A673 (cell line): ENCODE measurements around the gene SEPTIN10. TPM values are rescaled to one million over a fixed set of nuclear protein-coding genes. Genes with fewer than 3 reads are reported as not detected.
A peak's percentile ranks its signal among the peaks of the same experiment; 100 is the strongest.

Experiments
- BruUV-seq: library from RNA; stranded (reverse); fragments of 400-500 nt; replicated peaks from 2 replicates; lab custom pipeline; 2021; lab: Mats Ljungman, UMichigan
- CTCF ChIA-PET: fragments of 300-600 bp; sonication (Branson Sonifier 250); formaldehyde crosslinking; loops from one replicate; lab custom pipeline; 2022; ENCODE audit warnings: antibody characterized with exemption; lab: Charles Lee
- POLR2A ChIA-PET: fragments of 300-600 bp; sonication (Branson Sonifier 250); formaldehyde crosslinking; loops from one replicate; lab custom pipeline; 2022; ENCODE audit warnings: antibody characterized with exemption; ENCODE audit not compliant: low non-redundant PET; lab: Charles Lee
- DNase-seq: peaks from one replicate; pipeline ENCODE4 v3.0.0-alpha.2; 2015; ENCODE audit warnings: low spot score
- H3K27ac ChIP-seq: fragments of 200-600 bp; sonication (generic); 2 replicates; pipeline ENCODE4 v1.5.1; 2016; ENCODE audit warnings: mixed run types, low read depth, mild to moderate bottlenecking, mixed read lengths, antibody characterized with exemption, low read length; ENCODE audit not compliant: poor library complexity, severe bottlenecking
- H3K27me3 ChIP-seq: fragments of 200-600 bp; sonication (generic); replicated peaks from 2 replicates; pipeline ENCODE4 v1.6.1; 2017; ENCODE audit warnings: mixed run types, low read depth, mild to moderate bottlenecking, mixed read lengths, antibody characterized with exemption, low read length; ENCODE audit not compliant: insufficient read depth, poor library complexity
- H3K36me3 ChIP-seq: fragments of 200-600 bp; sonication (generic); 2 replicates; pipeline ENCODE4 v1.6.1; 2016; ENCODE audit warnings: mixed run types, mild to moderate bottlenecking, mixed read lengths, antibody characterized with exemption, low read length; ENCODE audit not compliant: insufficient read depth, poor library complexity, severe bottlenecking
- H3K4me1 ChIP-seq: fragments of 200-600 bp; sonication (generic); 2 replicates; pipeline ENCODE4 v1.6.1; 2017; ENCODE audit warnings: mixed run types, mild to moderate bottlenecking, mixed read lengths, antibody characterized with exemption, low read length; ENCODE audit not compliant: insufficient read depth, poor library complexity, severe bottlenecking
- H3K4me3 ChIP-seq: fragments of 200-600 bp; sonication (generic); 2 replicates; pipeline ENCODE4 v1.5.1; 2016; ENCODE audit warnings: low read depth, mixed run types, mild to moderate bottlenecking, mixed read lengths, low read length; ENCODE audit not compliant: poor library complexity, severe bottlenecking
- H3K9me3 ChIP-seq: fragments of 200-600 bp; sonication (generic); 2 replicates; pipeline ENCODE4 v1.6.1; 2016; ENCODE audit warnings: mixed run types, low read depth, mild to moderate bottlenecking, mixed read lengths, antibody characterized with exemption, low read length; ENCODE audit not compliant: poor library complexity, severe bottlenecking
- CTCF ChIP-seq: fragments of 300-800, 200-600 bp; sonication (generic); conservative IDR thresholded peaks from 2 replicates; pipeline ENCODE4 v1.5.1; 2017; ENCODE audit warnings: low read depth, mild to moderate bottlenecking, antibody characterized with exemption, low read length, moderate library complexity, mixed read lengths
- EZH2 ChIP-seq: fragments of 200-600 bp; sonication (generic); IDR thresholded peaks from 2 replicates; pipeline ENCODE4 v1.6.1; 2017; ENCODE audit warnings: borderline replicate concordance, low read depth, mild to moderate bottlenecking, mixed read lengths, antibody characterized with exemption, low read length; ENCODE audit not compliant: poor library complexity, severe bottlenecking
- intact Hi-C: fragments of 100-400 bp; cut with micrococcal nuclease; formaldehyde crosslinking; loops from one replicate; pipeline ENCODE4 v1.10.0; 2022; ENCODE audit not compliant: unreplicated experiment
- total RNA-seq: library from RNA; stranded (reverse); gene quantifications from 2 replicates; pipeline ENCODE4 v1.2.3, GENCODE V29; 2021

SEPTIN10 gene
- total RNA-seq, 1 experiment from 2014 or later, result 118 TPM

- ChIA-PET POLR2A (no interaction called here), CTCF (no interaction called here)
- no peak for DNase-seq
- no TSS peak for BruUV-seq
- Histone ChIP-seq H3K4me1 (no peaks in the 10 kb centered on the region), H3K36me3 (no peaks in the 10 kb centered on the region), H3K9me3 (no peaks in the 10 kb centered on the region), H3K27ac (no peak overlapping the region), H3K27me3 (no peaks in the 10 kb centered on the region), H3K4me3 (no peak overlapping the region)
- intact Hi-C loops, result no loop called here
- TF ChIP-seq EZH2, result no peak
- no peak for TF ChIP-seq CTCF
Observed at GRCh38 chr2:109497911-109498870, 115.6 kb downstream of the SEPTIN10 start.

DNA sequence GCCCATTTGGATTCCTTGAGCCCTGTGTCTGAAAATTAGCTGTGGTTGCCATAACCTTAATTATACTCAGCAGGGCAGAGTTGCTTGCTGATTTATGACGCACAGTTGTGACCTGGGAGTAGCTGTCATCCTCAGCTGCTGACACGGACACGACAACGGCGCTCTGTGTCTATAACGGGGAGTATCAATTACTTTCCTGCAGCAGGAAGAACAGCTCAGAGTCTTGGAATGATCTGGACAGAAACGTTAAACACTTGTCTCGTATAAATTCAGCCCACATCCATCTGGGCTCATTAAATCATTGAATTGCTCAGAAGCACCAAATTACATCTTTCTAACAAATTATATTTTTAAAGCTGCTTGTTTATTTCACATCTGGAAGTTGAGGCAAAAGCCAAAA is 116.3 kb downstream of the SEPTIN10 start:
- Histone ChIP-seq H3K9me3 (no peaks in the 10 kb centered on the region), H3K36me3 (no peaks in the 10 kb centered on the region), H3K4me3 (no peak overlapping the region), H3K27ac (no peak overlapping the region), H3K4me1 (no peaks in the 10 kb centered on the region), H3K27me3 (no peaks in the 10 kb centered on the region)
- BruUV-seq, result no TSS peak
- ChIA-PET POLR2A (no interaction called here), CTCF (no interaction called here)
- TF ChIP-seq CTCF, result no peak
- TF ChIP-seq EZH2, result no peak
- peak; percentile 53 for DNase-seq
- intact Hi-C loops, result no loop called here

DNA sequence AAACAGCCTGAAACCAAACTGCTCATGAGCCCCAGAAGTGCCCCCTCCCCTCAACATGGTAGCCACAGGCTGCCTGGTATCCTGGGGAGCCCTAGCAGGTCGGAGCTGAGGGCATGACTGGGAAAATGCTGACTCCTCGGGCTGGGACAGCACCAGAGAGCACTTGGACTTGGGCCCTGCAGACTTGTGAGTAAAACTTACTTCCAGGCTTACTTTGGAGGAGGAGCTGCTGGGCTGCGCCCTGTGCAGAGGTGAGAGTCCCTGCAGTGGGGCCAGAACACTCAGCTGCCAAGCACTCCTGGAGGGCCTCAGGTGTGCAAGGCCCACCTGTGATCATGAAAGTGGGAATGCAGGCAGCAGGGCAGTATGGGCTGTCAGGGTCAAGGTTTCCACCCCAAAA is 119.4 kb downstream of the SEPTIN10 start:
- H3K27me3 ChIP-seq, result no peaks in the 10 kb centered on the region
- ChIA-PET POLR2A (no interaction called here), CTCF (no interaction called here)
- no peak overlapping the region for H3K27ac ChIP-seq
- no peaks in the 10 kb centered on the region for H3K36me3 ChIP-seq
- H3K4me1 ChIP-seq, result no peaks in the 10 kb centered on the region
- no peak overlapping the region for H3K4me3 ChIP-seq
- intact Hi-C loops, result no loop called here
- H3K9me3 ChIP-seq, result no peaks in the 10 kb centered on the region
- DNase-seq, result no peak
- TF ChIP-seq CTCF (no peak), EZH2 (no peak)
- BruUV-seq, result no TSS peak
